Measurements from ENCODE around the gene CRYL1. TPM values are rescaled to one million over a fixed set of nuclear protein-coding genes. Genes with fewer than 3 reads are reported as not detected.

Gene CRYL1, protein sequence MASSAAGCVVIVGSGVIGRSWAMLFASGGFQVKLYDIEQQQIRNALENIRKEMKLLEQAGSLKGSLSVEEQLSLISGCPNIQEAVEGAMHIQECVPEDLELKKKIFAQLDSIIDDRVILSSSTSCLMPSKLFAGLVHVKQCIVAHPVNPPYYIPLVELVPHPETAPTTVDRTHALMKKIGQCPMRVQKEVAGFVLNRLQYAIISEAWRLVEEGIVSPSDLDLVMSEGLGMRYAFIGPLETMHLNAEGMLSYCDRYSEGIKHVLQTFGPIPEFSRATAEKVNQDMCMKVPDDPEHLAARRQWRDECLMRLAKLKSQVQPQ
- 17.8 TPM for total RNA-seq (ENCODE audit: insufficient read depth, low replicate concordance)

DNA sequence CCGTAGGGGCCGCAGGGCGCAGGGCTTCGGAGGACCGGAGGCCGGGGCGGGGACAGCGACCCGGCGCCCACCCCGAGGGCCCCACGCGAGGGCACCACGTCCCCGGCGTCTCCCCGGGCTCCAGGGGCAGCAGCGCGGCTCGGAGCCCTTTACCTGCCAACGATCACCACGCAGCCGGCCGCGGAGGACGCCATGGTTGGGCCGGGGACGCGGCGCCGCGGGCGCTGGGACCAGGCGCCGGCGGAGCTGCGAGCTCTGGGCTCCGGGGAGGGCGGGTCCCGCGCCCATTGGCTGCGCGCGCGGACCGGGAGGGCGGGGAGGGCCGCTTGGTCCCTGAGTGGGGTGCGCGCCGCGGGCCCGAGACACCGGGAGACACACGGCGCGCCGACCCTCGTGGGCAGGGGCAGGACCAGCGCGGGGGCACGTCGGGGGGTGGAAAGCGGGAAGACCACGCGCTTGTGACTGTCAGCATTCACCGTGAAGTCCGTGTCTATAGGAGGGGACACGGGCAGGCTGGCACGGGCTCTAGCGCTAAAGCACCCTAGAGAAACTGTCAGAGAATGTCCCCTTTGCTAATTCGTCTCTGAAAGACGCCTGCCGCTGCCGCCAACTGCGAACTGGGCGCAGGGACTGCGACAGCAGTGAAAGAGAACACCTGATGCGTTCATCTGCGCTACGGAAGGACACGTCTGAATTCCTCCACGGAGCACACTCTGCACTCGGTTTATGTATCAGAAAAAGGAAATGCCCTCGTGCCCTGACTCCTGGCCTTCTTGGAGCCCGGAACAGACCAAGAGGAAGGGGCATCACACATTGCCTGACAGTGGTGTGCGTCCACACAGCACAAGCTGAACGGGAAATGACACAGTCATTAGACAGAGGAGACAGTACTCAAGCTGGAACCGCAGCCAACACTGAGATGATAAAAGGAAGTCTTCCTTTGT is at the start of gene CRYL1:
Gene CRYL1, minus strand, starts transcription at position 257 of the 944 bp plus-strand sequence. Its CDS starts 63 bp downstream, at position 194.
- peak; percentile 71 for DNase-seq (ENCODE audit: low spot score)

- DNase-seq (ENCODE audit: low spot score): no peak
Measured at GRCh38 chr13:20573636-20574035, 48.0 kb upstream of the CRYL1 start.

DNA sequence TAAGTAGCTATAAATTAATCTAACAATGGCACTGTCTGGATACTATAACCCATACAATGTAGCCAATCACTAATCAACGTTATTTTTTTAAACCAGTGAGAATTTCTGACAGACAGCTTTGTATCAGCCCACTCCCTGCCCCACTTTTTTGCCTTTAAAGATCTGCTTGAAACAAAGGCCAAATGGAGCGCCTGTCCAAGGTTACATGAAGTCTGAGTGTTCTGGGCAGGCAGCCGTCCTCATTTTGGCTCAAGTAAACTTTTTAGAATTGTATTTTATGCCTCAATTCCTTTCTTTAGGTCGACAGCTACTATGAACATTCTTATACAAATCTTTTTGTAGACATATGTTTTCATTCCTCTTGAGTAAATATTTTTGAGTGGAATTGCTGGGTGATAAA is 47.5 kb upstream of the CRYL1 start:
- DNase-seq (ENCODE audit: low spot score): no peak

DNA sequence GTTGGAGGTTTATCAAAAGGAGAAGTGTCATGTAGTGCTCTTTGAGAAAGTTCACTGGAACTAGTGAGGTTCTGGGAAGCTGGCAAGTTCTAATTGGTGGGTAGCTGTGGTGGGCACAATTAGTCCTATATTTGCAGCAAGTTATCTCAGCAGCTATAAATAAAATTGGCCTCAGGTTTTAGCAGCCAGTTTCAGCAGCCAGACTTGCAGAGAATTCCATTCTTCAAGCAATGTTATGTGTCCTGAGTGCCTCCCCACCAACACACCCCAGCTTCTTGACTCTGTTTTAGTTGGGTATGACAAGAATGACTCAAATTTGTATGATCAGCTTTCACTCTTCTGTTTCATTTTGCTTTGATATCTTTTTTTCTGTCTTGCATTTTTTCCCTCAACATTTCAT is 46.0 kb upstream of the CRYL1 start:
- DNase-seq (ENCODE audit: low spot score): no peak

DNA sequence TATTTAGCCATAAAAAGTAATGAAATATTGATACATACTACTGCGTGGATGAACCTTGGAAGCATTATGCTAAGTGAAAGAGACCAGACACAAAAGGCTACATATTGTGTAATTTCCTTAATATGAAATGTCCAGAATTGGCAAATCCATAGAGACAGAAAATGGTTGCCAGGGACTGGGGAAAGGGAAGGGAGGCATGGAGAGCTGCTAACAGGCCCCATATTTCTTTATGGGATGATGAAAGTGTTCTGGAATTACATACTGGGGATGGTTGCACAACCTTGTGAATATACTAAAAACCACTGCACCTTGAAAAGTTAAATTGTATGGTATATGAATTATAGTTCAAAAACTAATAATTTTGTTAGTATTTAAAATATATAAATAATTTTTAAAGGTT is 44.9 kb upstream of the CRYL1 start:
- DNase-seq (ENCODE audit: low spot score): peak; percentile 29

DNA sequence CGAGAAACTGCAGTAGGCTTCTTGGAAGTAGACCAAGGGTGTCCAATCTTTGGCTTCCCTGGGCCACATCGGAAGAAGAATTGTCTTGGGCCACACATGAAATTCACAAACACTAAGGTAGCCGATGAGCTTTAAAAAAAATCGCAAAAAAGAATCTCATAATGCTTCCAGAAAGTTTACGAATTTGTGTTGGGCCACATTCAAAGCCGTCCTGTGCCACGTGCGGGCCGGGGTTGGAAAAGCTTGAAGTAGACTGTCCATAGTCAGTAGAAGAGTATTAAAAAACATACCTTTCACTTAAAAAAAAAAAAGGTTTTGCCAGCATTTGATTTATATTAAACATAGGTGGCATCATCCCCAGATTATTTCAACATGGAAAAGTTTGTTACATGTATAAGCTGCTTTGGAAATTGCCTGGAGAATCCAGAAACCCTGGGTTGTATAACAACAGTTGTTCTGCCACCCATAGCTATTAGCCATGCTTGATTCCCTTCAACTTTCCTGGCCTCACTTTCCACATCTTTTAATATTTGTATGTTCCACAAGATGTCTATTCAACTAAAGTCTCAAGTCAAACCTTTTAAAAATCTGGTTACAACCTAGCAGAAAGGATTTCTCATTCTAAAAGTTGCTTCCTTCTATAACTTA is 42.3 kb upstream of the CRYL1 start:
- no peak for DNase-seq (ENCODE audit: low spot score)

DNA sequence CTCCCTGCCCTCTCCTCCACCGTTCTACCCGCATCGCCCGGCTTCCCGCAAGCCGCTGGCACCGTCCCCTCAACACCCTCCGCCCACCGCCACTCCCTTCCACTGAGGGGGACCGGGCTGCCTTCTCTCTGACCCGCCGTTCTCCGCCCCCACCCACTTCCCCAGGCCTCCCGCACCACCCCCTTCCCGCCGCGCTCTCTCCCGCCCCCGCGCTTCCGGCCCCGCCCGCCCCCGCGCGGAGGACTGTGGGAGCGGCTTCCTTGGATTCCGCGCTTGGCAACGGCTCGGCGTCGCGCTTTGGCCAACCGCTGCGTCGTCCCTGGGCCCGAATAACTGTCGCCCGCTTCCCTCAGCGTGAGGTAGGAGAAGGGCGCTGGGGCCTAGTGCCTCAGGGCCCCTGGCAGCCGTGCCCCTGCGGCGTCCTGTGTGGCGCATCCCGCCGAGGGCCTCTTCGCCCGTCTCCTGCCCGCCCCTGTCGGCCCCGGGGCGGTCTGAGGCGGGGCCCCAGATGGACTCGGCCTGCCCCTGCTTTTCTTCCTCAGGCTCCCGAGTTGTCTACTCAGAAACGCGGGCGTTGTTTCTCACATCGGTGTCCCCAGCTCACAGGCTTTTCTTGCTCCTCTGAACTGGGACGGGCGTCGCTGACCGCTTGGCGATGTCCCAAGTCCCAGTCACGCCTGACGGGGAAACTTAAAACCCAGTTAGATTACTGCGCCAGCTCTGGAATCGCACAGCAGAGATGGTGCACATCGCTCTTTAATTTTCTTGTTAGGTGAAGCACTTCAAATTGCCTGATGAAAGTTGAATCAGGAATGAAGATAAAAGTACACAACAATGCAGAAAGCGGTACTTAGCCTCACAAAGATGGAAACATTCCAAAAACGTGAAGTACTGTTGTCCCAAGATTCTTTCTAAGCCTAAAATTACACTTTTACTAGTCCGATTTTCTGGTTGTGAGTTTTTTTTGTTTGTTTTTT is 41.5 kb upstream of the CRYL1 start, which contains the start of gene IFT88:
Gene IFT88, plus strand, starts transcription at position 260 of the 977 bp plus-strand sequence. CDS start 7,229 bp downstream, outside the sequence.
- peak; percentile 95 for DNase-seq (ENCODE audit: low spot score)

DNA sequence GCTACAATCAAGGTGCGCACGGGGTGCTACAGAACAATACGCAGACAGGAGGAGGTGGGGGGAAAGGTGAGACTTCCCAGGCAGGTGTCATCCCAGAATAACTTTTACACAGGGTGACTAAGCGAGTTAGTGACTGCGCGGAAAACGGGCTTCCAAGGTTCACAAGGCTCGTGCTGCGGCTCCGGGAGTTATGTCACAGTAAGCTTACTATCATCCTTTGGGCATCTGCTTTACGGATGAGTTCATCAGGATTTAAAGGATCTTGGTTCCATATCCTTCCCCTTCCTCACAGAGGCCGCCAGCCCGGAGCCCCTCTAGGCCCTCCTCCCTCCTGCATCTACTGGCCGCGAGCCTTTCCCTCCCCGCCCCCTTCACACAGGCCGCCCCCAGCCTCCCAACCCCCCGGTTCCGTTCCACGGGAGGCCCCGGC is 40.8 kb upstream of the CRYL1 start:
- peak; percentile 94 for DNase-seq (ENCODE audit: low spot score)

GRCh38 chr13:20565115-20565736 is 39.6 kb upstream of the CRYL1 start:
- DNase-seq (ENCODE audit: low spot score): no peak

- DNase-seq (ENCODE audit: low spot score): no peak
Measured at GRCh38 chr13:20561741-20562140, 36.1 kb upstream of the CRYL1 start.

DNA sequence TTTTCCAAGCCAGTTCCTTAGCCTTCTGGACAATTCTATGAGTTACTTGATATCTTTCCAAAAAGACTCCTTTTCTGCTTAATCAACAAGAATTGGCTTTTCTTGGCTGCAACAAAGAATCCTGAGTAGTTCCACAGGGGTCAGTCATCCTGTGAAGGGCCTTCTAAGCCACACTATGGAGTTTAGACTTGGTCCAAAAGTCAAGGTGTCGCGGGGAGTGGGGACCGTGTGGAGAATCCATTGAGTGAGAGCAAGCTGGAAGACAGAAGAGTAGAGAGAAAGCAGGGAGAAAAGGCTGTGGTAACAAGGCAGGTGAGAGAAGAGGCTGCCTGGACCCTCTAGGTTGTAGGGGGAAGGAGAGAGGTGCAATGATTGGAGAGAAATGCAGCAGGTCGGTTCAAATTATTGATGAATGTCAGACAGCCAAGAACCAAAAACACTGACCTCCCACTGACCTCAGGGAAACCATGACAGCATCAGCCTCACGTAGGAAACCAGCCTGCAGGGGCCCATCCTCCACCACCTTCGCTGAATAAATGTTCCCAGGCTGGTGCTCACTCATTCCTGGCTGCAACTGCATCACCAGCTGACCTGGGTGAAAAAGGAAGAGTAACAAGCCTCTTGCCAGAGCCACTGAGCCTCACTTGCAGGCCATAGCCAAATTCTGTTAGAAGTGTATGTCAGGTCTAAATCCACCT is 34.2 kb upstream of the CRYL1 start:
- DNase-seq (ENCODE audit: low spot score): no peak

DNA sequence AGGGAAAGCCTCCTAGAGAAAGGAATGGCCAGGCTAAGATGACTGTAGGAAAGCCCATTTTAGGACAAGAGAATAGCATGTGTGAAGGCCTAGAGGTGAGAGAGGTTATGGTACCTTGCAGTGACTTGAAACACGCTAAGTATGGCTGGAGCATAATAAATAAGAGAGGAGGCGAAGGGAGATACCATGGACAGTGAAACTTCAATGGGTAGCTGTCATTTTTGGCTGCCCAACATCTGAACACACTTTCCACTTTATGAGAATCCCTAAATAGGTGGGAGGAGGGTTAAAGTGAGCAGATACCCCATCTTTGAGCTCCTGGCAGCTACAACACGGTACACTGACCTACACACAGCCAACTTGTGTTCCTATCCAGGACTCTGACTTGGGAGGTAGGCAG is 33.3 kb upstream of the CRYL1 start:
- DNase-seq (ENCODE audit: low spot score): no peak

- peak; percentile 85 for DNase-seq (ENCODE audit: low spot score)
Measured at GRCh38 chr13:20553311-20553710, 27.7 kb upstream of the CRYL1 start.

DNA sequence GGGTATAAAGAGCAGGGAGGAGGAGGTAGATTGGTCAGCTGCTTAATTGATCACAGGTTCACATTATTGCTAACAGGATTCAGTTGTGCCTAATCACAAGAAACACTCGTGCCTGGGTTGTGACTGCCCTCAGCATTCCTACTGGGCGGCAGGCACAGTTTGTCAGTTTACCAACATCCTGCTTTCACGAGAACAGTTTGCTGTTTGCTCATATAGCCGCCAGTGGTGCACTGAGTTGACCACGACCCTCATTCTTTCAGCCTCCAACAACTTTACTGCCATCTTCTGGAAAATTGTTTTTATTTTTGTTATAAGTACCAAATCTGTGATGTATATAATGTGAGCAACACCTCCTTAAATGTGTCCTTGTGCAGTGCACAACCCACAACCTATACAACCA is 25.1 kb upstream of the CRYL1 start:
- DNase-seq (ENCODE audit: low spot score): no peak

DNA sequence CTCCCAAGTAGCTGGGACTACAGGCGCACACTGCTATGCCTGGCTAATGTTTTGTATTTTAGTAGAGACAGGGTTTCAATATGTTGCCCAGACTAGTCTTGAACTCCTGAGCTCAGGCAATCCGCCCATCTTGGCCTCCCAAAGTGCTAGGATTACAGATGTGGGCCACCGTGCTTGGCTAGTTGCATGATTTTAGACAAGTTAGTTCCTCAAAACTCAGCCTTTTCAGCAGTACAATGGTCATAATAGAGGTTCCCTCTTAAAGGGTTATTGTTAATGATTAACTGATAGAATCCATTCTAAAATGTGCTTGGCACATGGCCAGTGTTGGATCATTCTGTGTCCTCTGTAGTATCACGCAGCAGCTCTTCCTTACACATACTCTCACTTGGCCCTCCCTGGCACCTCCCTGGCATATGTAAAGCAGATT is 21.8 kb upstream of the CRYL1 start:
- no peak for DNase-seq (ENCODE audit: low spot score)

DNA sequence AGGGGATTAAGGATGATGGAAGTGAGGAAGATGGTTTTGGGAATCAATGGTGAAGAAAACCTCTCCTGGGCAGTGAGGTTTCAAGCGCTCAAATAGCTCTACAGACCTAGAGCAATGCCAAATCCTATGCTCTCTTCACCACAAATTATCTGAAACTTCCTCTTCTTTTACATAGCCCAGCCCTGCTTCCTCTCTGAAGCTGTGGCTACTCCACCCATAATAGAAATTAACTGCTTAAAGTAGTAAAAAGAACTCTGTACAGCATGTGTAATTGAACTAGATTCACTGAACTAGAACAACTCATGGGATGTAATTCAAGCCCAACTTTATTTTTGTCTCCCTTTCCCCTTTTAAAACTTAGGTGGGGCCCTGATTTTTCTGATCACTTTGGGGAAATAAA is 20.9 kb upstream of the CRYL1 start:
- peak; percentile 35 for DNase-seq (ENCODE audit: low spot score)

GRCh38 chr13:20544201-20544923 is 18.7 kb upstream of the CRYL1 start:
- peak; percentile 83 for DNase-seq (ENCODE audit: low spot score)

- no peak for DNase-seq (ENCODE audit: low spot score)
Measured at GRCh38 chr13:20536992-20537391, 11.3 kb upstream of the CRYL1 start.

Data from umbilical cord (tissue), 2 donors.